Measurements from ENCODE around the gene DPP6.
"Not testable (repeated sequence)": the region's sequence is repeated elsewhere in the genome, so short reads cannot be mapped to it uniquely, and the experiment has no call there.

Gene DPP6

GRCh38 chr7:154678001-154678550, 625.9 kb downstream of the DPP6 start:
- not testable (repeated sequence) for DNase-seq

- no peak for DNase-seq
Observed at GRCh38 chr7:154679379-154680053, 627.3 kb downstream of the DPP6 start.

GRCh38 chr7:154680894-154681659, 628.9 kb downstream of the DPP6 start:
- DNase-seq: no peak

- no peak for DNase-seq
Observed at GRCh38 chr7:154682003-154682402, 629.8 kb downstream of the DPP6 start.

- DNase-seq: no peak
Observed at GRCh38 chr7:154684666-154685563, 632.7 kb downstream of the DPP6 start.

- no peak for DNase-seq
Observed at GRCh38 chr7:154685564-154685901, 633.3 kb downstream of the DPP6 start.

- no peak for DNase-seq
Observed at GRCh38 chr7:154686305-154686704, 634.1 kb downstream of the DPP6 start.

GRCh38 chr7:154688952-154689351, 636.8 kb downstream of the DPP6 start:
- no peak for DNase-seq

GRCh38 chr7:154690411-154690810, 638.2 kb downstream of the DPP6 start:
- DNase-seq: no peak

- DNase-seq: no peak
Observed at GRCh38 chr7:154693661-154694060, 641.5 kb downstream of the DPP6 start.

- no peak for DNase-seq
Observed at GRCh38 chr7:154695836-154696235, 643.6 kb downstream of the DPP6 start.

GRCh38 chr7:154696556-154696955, 644.4 kb downstream of the DPP6 start:
- no peak for DNase-seq

- DNase-seq: no peak
Observed at GRCh38 chr7:154698726-154699291, 646.6 kb downstream of the DPP6 start.

- no peak for DNase-seq
Observed at GRCh38 chr7:154699417-154699816, 647.2 kb downstream of the DPP6 start.

GRCh38 chr7:154709840-154710520, 657.8 kb downstream of the DPP6 start:
- DNase-seq: no peak

GRCh38 chr7:154720016-154720415, 667.8 kb downstream of the DPP6 start:
- no peak for DNase-seq

- DNase-seq: no peak
Observed at GRCh38 chr7:154721086-154721485, 668.9 kb downstream of the DPP6 start.

- DNase-seq: no peak
Observed at GRCh38 chr7:154726368-154726767, 674.2 kb downstream of the DPP6 start.

GRCh38 chr7:154729056-154729455, 676.9 kb downstream of the DPP6 start:
- no peak for DNase-seq

- DNase-seq: no peak
Observed at GRCh38 chr7:154735766-154736165, 683.6 kb downstream of the DPP6 start.

GRCh38 chr7:154736389-154736788, 684.2 kb downstream of the DPP6 start:
- no peak for DNase-seq

- DNase-seq: no peak
Observed at GRCh38 chr7:154738216-154738615, 686.0 kb downstream of the DPP6 start.

Data from NCI-H524 treated with DMSO at 0.1 percent for 48 hours (cell line).